GM19193 (cell line): ENCODE results near the gene SDK1.

Experiments
- POLR2A ChIP-seq: IDR thresholded peaks from 4 replicates; pipeline ENCODE4 v1.6.1; 2011; ENCODE audit not compliant: insufficient read depth, insufficient read length; ENCODE audit errors: extremely low read depth

SDK1 gene

GRCh38 chr7:4265676-4266075, 964.6 kb downstream of the SDK1 start:
- TF ChIP-seq POLR2A: no peak

- no peak for TF ChIP-seq POLR2A
These were observed 965.4 kb downstream of the SDK1 start for GRCh38 chr7:4266270-4267040.

- no peak for TF ChIP-seq POLR2A
These were observed 966.4 kb downstream of the SDK1 start for GRCh38 chr7:4267341-4268039.

- no peak for TF ChIP-seq POLR2A
These were observed 967.3 kb downstream of the SDK1 start for GRCh38 chr7:4268040-4268965.

- no peak for TF ChIP-seq POLR2A
These were observed 968.0 kb downstream of the SDK1 start for GRCh38 chr7:4269086-4269485.

DNA sequence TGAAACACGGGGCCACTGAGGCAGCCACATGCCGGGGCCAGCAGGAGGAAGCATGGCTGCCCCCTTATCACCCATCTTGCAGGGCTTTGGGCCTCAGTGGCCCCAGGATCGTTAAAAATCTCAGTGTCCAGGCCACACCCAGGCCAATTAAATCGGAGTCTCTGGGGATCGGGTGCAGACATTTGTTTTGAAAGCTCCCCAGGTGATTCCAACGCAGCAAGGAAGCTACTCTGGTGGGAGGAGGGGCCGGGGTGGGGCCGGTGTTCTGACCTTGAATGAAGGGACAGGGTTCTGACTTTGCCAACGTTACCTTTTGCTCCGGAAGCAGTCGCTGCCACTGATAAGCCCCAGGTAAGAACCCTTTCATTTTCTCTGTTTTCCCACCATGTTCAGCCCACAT, 968.7 kb downstream of the SDK1 start:
- TF ChIP-seq POLR2A: no peak

GRCh38 chr7:4270268-4270667, 969.2 kb downstream of the SDK1 start:
- no peak for TF ChIP-seq POLR2A

DNA sequence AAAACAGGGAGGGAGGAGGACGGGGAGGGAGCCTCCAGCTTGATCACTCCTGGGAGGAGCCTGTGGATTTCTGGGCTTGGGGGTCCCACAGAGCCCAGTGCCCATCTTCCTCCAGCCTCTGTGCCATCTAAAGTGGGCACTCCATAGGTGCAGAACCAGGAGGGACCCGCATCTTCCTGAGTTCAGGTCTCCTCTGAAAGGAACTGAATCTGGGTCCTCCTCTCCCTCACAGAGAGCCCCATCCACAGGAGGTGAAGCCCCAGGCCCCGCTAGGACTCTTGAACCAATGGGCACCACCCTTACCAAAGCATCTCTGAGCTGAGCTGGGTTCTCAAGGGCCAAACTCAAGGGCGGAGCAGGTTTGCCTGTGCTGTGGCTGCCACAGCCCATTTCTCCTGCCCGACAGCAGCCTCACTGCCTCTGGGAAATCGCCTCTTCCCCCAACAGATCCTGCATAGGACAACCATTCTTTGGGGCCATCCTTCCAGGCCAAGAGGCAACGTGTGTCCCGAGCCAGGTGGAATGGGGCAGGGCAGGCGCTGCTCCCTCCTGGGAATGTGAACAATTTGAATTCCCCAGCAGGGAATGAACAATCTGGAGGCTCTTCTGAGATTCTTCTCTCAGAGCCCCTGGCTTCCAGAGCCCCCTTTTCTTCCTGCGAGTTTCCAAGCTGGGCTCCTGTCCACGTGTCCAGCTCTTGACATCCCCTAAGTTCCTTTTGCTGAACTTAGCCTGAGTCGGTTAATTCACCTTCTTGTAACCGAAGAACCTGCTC, 970.1 kb downstream of the SDK1 start:
- no peak for TF ChIP-seq POLR2A

DNA sequence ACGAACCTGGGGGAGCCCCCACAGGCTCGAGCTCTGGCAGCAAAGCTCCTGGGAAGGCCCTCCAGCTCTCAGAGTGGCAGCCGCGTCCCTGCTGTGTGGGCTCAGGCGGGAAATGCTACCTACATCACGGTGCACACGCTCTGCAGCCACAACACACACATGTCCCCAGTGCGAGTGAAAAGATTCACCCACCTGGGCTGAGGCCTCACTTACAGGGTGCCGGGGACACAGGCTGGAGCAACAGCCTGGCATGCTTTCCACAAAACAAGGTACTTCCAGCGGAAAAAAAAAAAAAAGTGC, 970.6 kb downstream of the SDK1 start:
- no peak for TF ChIP-seq POLR2A

DNA sequence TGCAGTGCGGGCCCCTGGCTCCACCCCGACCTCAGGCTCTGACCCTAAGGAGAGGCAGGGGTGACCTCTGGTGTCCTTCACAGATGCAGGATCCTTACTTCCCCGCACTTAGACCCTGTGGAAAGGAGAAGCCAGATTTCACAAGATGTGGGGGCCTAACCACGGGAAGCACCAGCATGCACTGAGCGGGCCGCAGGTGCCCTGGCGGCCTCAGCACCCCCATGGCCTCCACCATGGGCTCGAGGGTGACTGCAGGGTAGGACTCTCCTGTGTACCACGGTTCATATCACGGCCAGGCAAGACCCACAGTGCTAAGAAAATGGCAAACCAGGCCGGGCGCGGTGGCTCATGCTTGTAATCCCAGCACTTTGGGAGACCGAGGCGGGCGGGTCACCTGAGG, 971.1 kb downstream of the SDK1 start:
- no peak for TF ChIP-seq POLR2A

- TF ChIP-seq POLR2A: no peak
These were observed 972.6 kb downstream of the SDK1 start for GRCh38 chr7:4273566-4274230.

DNA sequence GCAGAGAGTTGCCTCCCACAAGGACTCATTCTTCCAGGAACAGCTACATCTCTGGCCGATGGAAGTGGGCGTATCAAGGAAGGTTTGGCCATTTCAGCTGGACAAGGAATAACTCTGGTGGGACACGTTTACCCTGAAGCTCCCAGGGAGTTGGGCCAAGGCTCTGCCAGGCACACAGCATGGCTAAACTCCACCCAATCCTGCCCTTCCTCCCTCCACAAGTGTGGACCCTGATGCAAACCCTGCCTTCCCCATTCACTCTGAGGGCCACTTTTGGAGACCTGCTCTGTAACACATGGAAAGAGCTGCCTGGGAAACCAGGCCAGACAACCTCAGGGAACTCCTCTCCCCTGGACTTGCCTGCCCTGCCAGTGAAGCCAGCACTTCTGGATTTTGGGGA, 973.2 kb downstream of the SDK1 start:
- TF ChIP-seq POLR2A: no peak

DNA sequence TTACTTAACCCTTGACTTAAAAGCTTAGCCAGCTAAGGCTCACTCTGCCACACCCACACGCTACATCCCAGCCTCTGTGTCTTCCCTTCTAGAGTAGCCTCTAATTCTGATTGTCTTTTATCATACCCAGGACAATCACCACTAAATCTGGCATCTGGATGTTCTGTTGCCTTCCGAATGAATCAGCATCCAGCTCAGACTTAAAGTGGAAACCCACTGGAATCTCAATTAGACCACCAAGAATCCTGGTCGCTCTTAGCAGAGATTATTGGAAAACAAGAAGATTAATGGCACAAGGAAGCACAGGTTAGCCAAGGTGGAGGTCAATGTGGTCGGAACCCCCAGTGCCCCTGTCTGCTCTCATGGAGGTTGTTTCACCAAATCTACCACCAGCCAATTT, 976.9 kb downstream of the SDK1 start:
- TF ChIP-seq POLR2A: no peak

- no peak for TF ChIP-seq POLR2A
These were observed 978.2 kb downstream of the SDK1 start for GRCh38 chr7:4279216-4279615.
